Ishikawa (cell line): ENCODE results near the gene DCAF11.

ENCODE experiments used
- CEBPB ChIP-seq: IDR thresholded peaks from 2 replicates; pipeline ENCODE4 v1.6.1; 2012
- CREB1 ChIP-seq: IDR thresholded peaks from 2 replicates; pipeline ENCODE4 v1.6.1; 2012; ENCODE audit warnings: low read depth
- EGR1 ChIP-seq: IDR thresholded peaks from 2 replicates; pipeline ENCODE4 v1.6.1; 2012
- EP300 ChIP-seq: IDR thresholded peaks from 2 replicates; pipeline ENCODE4 v1.6.1; 2012; ENCODE audit warnings: borderline replicate concordance
- FOXM1 ChIP-seq: IDR thresholded peaks from 2 replicates; pipeline ENCODE4 v1.6.1; 2012; ENCODE audit warnings: low read depth, borderline replicate concordance
- MAX ChIP-seq: IDR thresholded peaks from 2 replicates; pipeline ENCODE4 v1.6.1; 2012
- NFIC ChIP-seq: IDR thresholded peaks from 2 replicates; pipeline ENCODE4 v1.6.1; 2012
- RAD21 ChIP-seq: IDR thresholded peaks from 2 replicates; pipeline ENCODE4 v1.6.1; 2012; ENCODE audit warnings: low read depth
- TAF1 ChIP-seq: IDR thresholded peaks from 2 replicates; pipeline ENCODE4 v1.6.1; 2012; ENCODE audit warnings: low read depth, mild to moderate bottlenecking
- TCF12 ChIP-seq: IDR thresholded peaks from 2 replicates; pipeline ENCODE4 v1.6.1; 2012; ENCODE audit warnings: low read depth
- TEAD4 ChIP-seq: IDR thresholded peaks from 2 replicates; pipeline ENCODE4 v1.6.1; 2012
- YY1 ChIP-seq: IDR thresholded peaks from 2 replicates; pipeline ENCODE4 v1.6.1; 2012; ENCODE audit warnings: low read depth
- ZBTB7A ChIP-seq: IDR thresholded peaks from 2 replicates; pipeline ENCODE4 v1.6.1; 2012; ENCODE audit warnings: low read depth
- TF ChIP-seq, protein P1 (sequence below): IDR thresholded peaks from 2 replicates; pipeline ENCODE4 v1.6.1; 2012
- TF ChIP-seq, protein P2 (sequence below): IDR thresholded peaks from 2 replicates; pipeline ENCODE4 v1.6.1; 2012; ENCODE audit warnings: low read depth, mild to moderate bottlenecking

Gene DCAF11

GRCh38 chr14:24098927-24099813 lies 15.4 kb upstream of the DCAF11 start:
- TF ChIP-seq TCF12 (peak; percentile 71), TAF1 (no peak), MAX (peak; percentile 95), NFIC (peak; percentile 83), YY1 (peak; percentile 61; the same call in 1 of the 2 replicates), ZBTB7A (no peak)
- TF ChIP-seq, protein P1, sequence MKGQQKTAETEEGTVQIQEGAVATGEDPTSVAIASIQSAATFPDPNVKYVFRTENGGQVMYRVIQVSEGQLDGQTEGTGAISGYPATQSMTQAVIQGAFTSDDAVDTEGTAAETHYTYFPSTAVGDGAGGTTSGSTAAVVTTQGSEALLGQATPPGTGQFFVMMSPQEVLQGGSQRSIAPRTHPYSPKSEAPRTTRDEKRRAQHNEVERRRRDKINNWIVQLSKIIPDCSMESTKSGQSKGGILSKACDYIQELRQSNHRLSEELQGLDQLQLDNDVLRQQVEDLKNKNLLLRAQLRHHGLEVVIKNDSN, result peak; percentile 79

DNA sequence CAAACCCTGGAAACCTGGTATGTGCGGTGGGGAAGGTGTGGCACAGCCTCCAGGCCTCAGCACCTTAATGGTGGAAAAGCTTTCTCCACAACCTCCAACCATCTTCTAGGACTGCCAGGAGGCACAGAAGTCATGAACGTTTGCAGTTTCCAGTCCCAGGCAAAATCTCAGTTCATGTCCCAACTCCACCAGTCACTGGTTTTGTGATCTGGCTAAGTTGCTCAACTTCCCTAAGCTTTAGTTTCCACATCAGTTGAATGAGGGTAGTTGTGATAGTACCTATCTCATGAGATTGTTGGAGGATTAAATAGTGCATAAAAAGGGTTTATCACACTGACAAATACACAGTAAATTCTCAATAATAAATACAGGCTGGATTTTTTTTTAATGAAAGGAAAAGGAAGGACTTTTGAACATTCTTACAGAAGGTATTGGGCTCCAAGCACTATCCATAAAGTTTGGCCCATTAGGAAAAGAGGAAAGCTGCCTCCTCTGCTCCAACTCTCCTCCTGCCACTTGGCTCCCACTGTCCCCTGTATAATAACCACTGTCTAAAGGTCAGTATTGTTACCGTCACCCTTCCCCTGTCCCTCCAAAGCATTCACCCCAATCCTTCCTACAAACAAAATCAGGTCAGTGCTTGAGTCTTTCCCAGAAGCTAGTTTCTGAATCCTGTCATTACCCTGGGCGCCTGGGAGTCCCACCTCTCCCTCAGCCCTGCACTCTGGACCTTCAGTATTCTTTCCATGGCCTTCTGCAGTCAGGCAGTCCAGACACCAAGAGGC lies 14.2 kb upstream of the DCAF11 start:
- TF ChIP-seq ZBTB7A (no peak), EGR1 (no peak), TCF12 (no peak), NFIC (no peak), EP300 (no peak), RAD21 (no peak)

DNA sequence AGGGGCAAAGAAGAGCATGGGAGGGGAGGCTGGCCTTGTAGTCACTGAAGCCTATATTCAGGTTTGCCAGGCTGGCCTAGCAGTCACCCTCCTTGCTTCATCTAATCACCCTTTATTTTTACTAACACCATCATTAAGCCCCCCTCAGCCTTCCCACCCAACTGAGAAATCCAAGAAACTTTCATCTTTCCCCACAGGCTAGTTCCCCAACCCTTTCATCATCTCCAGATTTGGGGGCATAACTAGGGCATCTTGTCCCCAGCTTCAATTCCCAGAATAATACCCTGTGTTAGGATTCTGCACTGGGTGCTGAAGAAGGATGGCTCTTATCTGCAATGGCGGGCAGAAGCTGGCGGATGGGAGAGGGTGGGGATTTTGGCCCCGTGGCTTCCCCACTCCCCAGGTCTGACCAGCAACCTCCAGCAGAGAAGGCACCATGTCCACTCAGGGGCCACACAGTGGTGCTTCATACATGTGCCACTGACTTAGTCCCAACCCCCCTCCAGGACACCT lies 13.5 kb upstream of the DCAF11 start:
- no peak for TF ChIP-seq RAD21
- no peak for TF ChIP-seq EGR1
- TF ChIP-seq EP300, result no peak
- TF ChIP-seq TAF1, result no peak
- TF ChIP-seq, protein P2, sequence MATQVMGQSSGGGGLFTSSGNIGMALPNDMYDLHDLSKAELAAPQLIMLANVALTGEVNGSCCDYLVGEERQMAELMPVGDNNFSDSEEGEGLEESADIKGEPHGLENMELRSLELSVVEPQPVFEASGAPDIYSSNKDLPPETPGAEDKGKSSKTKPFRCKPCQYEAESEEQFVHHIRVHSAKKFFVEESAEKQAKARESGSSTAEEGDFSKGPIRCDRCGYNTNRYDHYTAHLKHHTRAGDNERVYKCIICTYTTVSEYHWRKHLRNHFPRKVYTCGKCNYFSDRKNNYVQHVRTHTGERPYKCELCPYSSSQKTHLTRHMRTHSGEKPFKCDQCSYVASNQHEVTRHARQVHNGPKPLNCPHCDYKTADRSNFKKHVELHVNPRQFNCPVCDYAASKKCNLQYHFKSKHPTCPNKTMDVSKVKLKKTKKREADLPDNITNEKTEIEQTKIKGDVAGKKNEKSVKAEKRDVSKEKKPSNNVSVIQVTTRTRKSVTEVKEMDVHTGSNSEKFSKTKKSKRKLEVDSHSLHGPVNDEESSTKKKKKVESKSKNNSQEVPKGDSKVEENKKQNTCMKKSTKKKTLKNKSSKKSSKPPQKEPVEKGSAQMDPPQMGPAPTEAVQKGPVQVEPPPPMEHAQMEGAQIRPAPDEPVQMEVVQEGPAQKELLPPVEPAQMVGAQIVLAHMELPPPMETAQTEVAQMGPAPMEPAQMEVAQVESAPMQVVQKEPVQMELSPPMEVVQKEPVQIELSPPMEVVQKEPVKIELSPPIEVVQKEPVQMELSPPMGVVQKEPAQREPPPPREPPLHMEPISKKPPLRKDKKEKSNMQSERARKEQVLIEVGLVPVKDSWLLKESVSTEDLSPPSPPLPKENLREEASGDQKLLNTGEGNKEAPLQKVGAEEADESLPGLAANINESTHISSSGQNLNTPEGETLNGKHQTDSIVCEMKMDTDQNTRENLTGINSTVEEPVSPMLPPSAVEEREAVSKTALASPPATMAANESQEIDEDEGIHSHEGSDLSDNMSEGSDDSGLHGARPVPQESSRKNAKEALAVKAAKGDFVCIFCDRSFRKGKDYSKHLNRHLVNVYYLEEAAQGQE, result no peak
- TF ChIP-seq TCF12, result no peak
- TF ChIP-seq MAX, result no peak
- TF ChIP-seq CEBPB, result no peak
- no peak for TF ChIP-seq FOXM1
- no peak for TF ChIP-seq NFIC
- TF ChIP-seq TEAD4, result no peak
- TF ChIP-seq YY1, result no peak
- no peak for TF ChIP-seq ZBTB7A
- TF ChIP-seq CREB1, result no peak
- TF ChIP-seq, protein P1, result no peak

- TF ChIP-seq EP300 (no peak), CEBPB (no peak), MAX (no peak), TAF1 (no peak)
- TF ChIP-seq, protein P1, result no peak
- TF ChIP-seq, protein P2, result no peak
These were observed 12.1 kb upstream of the DCAF11 start for GRCh38 chr14:24102357-24103048.
